ENCODE measurements around the gene CFAP157. TPM values are rescaled to one million over a fixed set of nuclear protein-coding genes. Genes with fewer than 3 reads are reported as not detected.
A peak's percentile ranks its signal among the peaks of the same experiment; 100 is the strongest.

The CFAP157 gene
- total RNA-seq, 2 donors from 2014 or later, result 0.27 to 0.28 TPM

DNA sequence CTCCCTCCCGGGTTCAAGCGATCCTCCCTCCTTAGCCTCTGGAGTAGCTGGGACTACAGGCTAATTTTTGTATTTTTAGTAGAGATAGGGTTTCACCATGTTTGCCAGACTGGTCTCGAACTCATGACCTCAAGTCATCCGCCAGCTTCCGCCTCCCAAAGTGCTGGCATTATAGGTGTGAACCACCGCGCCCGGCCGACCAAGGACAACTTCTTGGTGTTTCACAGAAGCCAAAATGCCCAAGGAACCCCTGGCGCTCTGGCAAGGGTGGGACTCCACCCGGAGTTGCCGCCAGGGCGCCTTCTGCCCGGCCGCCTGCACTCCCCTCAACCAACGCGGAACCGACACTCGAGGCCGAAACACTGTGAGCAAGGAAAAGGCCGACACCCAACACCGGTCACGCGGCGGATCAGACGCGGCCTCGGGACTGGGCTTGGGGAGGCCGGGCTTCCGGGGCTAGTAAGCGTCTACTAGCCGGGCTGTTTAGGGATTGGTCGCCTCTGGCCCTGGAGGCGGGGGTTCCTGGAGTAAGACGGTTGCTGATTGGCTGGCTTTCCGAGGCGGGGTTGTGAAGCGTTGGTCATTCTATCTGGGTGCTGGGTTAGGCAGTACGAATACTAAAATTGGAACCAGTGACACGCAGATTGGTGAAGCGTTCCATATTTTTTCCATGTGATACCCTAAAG is 7.7 kb upstream of the CFAP157 start:
- Histone ChIP-seq H3K27ac (peak overlapping the region; percentile 77 to 93), H3K9me3 (no peaks in the 10 kb centered on the region), H3K4me1 (ENCODE audit: control insufficient read depth in 1 of 2, low read depth in 2 of 2) (peaks cover 4% of the 10 kb centered on the region in 2 donors), H3K27me3 (replicated peaks; ENCODE audit: insufficient read depth) (no peaks in the 10 kb centered on the region), H3K4me3 (peak overlapping the region; percentile 71), H3K36me3 (peaks cover 4% of the 10 kb centered on the region)
- TF ChIP-seq, protein P1, sequence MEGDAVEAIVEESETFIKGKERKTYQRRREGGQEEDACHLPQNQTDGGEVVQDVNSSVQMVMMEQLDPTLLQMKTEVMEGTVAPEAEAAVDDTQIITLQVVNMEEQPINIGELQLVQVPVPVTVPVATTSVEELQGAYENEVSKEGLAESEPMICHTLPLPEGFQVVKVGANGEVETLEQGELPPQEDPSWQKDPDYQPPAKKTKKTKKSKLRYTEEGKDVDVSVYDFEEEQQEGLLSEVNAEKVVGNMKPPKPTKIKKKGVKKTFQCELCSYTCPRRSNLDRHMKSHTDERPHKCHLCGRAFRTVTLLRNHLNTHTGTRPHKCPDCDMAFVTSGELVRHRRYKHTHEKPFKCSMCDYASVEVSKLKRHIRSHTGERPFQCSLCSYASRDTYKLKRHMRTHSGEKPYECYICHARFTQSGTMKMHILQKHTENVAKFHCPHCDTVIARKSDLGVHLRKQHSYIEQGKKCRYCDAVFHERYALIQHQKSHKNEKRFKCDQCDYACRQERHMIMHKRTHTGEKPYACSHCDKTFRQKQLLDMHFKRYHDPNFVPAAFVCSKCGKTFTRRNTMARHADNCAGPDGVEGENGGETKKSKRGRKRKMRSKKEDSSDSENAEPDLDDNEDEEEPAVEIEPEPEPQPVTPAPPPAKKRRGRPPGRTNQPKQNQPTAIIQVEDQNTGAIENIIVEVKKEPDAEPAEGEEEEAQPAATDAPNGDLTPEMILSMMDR (IDR thresholded peaks at IDR 0.05), result peak; percentile 41
- DNase-seq (ENCODE audit: low spot score) (peak; percentile 94), ATAC-seq (ENCODE audit: insufficient number of reproducible peaks, low FRiP score, low read depth) (peak; percentile 97)

DNA sequence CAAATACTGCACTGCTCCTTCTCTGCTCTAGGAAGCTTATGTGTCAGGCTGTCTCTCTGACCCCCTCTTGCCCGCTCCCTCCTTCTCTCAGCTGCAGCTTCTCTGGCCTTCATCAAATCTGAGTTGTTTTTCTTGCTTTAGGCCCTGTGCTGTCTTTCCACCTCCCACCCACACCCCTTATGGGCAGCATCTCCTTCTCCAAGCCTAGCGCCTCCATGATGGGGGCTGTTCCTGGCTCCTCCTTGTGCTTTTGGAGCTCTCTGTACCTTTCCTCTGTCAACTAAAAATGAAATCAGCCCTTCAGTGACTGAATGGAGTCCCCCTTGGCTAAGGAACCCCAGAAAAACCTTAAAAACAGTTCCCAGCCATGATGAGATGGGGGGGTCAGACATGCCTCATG is 6.6 kb upstream of the CFAP157 start:
- Histone ChIP-seq H3K27ac (peak overlapping the region in 1 of 2 donors; percentile 93), H3K4me1 (ENCODE audit: control insufficient read depth in 1 of 2, low read depth in 2 of 2) (peaks cover 4% of the 10 kb centered on the region in 2 donors), H3K36me3 (no peaks in the 10 kb centered on the region), H3K4me3 (no peak overlapping the region), H3K27me3 (replicated peaks; ENCODE audit: insufficient read depth) (no peaks in the 10 kb centered on the region), H3K9me3 (no peaks in the 10 kb centered on the region)
- ATAC-seq (ENCODE audit: insufficient number of reproducible peaks, low FRiP score, low read depth) (no peak), DNase-seq (ENCODE audit: low spot score) (no peak)
- TF ChIP-seq, protein P1 (IDR thresholded peaks at IDR 0.05), result no peak

DNA sequence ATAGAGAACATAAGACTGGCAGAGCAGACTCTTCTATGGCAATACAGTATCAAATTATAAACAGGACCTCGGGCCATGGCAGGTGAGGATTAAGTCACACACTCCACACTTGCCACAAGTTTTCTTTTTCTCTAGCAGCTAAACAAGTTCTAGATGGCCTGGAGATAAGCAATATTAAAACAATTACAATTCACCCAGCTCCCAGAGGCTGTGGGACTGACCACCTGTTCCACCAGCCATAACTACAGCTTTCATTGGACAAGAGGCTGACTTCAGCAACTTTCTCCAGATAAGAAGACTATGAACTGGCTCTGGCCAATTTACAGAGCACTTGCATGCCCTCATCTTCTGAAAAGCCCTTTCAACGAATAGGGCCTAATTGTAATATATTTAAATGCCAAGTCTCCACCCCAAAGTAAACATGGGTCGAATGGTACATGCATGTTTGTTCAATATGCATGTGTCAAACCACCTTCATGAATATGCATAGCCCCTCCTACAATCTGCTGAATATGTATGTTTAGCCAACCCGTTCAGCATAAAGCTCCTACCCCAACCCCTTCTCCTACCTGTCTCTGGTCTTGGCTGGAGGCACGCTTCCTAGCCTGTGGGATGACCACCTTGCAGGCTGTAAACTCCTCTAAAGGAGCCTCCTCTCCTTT is 6.1 kb upstream of the CFAP157 start:
- H3K27ac ChIP-seq, result no peak overlapping the region
- H3K27me3 ChIP-seq (replicated peaks; ENCODE audit: insufficient read depth), result no peaks in the 10 kb centered on the region
- H3K36me3 ChIP-seq, result no peaks in the 10 kb centered on the region
- H3K9me3 ChIP-seq, result no peaks in the 10 kb centered on the region
- DNase-seq (ENCODE audit: low spot score) (no peak), ATAC-seq (ENCODE audit: insufficient number of reproducible peaks, low FRiP score, low read depth) (no peak)
- H3K4me1 ChIP-seq (ENCODE audit: control insufficient read depth in 1 of 2, low read depth in 2 of 2), result peaks cover 4% of the 10 kb centered on the region in 2 donors
- TF ChIP-seq, protein P1 (IDR thresholded peaks at IDR 0.05), result no peak
- H3K4me3 ChIP-seq, result no peak overlapping the region

DNA sequence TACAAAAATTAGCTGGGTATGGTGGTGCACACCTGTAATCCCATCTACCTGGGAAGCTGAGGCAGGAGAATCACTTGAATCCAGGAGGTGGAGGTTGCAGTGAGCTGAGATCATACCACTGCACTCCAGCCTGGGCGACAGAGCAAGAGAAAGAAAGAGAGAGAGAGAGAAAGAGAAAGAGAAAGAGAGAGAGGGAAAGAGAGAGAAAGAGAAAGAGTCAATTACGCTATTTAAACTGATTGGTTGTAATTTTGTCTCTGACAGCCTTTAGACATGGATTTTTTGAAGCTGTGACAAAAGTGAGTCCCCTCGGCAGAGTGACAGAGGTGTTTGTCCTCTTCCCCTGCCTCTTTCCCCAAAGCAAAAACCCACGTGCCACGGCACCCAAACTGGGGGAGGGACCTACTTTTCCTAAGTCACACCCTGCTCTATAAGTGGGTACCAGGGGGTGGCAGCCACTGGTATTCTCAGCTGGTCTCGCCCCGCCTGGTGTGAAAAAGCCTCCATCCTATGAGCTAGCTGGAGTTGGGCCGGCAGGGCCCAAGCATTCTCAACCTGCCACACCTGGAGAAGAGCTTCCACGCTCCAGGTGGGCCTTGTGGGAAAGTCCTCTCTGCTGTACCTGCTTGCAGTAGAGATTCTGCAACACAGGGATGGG is 3.4 kb upstream of the CFAP157 start:
- no peaks in the 10 kb centered on the region for H3K27me3 ChIP-seq (replicated peaks; ENCODE audit: insufficient read depth)
- DNase-seq (ENCODE audit: low spot score) (no peak), ATAC-seq (ENCODE audit: insufficient number of reproducible peaks, low FRiP score, low read depth) (no peak)
- H3K9me3 ChIP-seq, result no peaks in the 10 kb centered on the region
- no peak overlapping the region for H3K4me3 ChIP-seq
- H3K4me1 ChIP-seq (ENCODE audit: control insufficient read depth in 1 of 2, low read depth in 2 of 2), result peaks cover 4% of the 10 kb centered on the region in 2 donors
- TF ChIP-seq, protein P1 (IDR thresholded peaks at IDR 0.05), result no peak
- H3K27ac ChIP-seq, result no peak overlapping the region
- H3K36me3 ChIP-seq, result no peaks in the 10 kb centered on the region
